Heart left ventricle (tissue), 16 donors: ENCODE results near the gene CDH11. TPM values are rescaled to one million over a fixed set of nuclear protein-coding genes. Genes with fewer than 3 reads are reported as not detected.

Source experiments
- ATAC-seq, 4 donors: fragments of 200-7000 bp; cut with Tn5 transposase; one replicate each; pipeline ENCODE4 v1.9.1; 2020 to 2022; ENCODE audit warnings: moderate library complexity in 4 of 4, mild to moderate bottlenecking in 3 of 4, moderate number of reproducible peaks in 1 of 4
- DNase-seq, 5 donors: peaks; one replicate each; pipeline ENCODE4 v3.0.0-alpha.2; 2020
- H3K27ac ChIP-seq, 12 donors: fragments of 200-600 bp; sonication (generic) in 4 of 12; one replicate each; pipeline versions ENCODE4 v1.5.0 to v1.8.0; 2016 to 2022; ENCODE audit warnings: mild to moderate bottlenecking in 2 of 12
- H3K27me3 ChIP-seq, 9 donors: fragments of 200-600 bp; sonication (generic) in 2 of 9; one replicate each; pipeline versions ENCODE4 v1.5.1 to v1.8.0; 2016 to 2022; ENCODE audit warnings: mild to moderate bottlenecking in 3 of 9
- H3K36me3 ChIP-seq, 9 donors: fragments of 200-600 bp; sonication (generic) in 2 of 9; one replicate each; pipeline versions ENCODE4 v1.5.0 to v1.8.0; 2018 to 2022; ENCODE audit warnings: mild to moderate bottlenecking in 2 of 9
- H3K4me1 ChIP-seq, 12 donors: fragments of 200-600 bp; sonication (generic) in 4 of 12; one replicate each; pipeline versions ENCODE4 v1.5.0 to v1.8.0; 2016 to 2022; ENCODE audit warnings: mild to moderate bottlenecking in 3 of 12
- H3K4me3 ChIP-seq, 12 donors: fragments of 200-600 bp; sonication (generic) in 4 of 12; one replicate each; pipeline versions ENCODE4 v1.5.0 to v1.8.0; 2017 to 2022; ENCODE audit warnings: mild to moderate bottlenecking in 9 of 12, moderate library complexity in 4 of 12
- H3K9me3 ChIP-seq, 12 donors: fragments of 200-600 bp; sonication (generic) in 4 of 12; one replicate each; pipeline versions ENCODE4 v1.5.0 to v1.8.0; 2016 to 2022; ENCODE audit warnings: mild to moderate bottlenecking in 1 of 12
- CTCF ChIP-seq, 12 donors: fragments of 200-600 bp; sonication (generic) in 4 of 12; IDR thresholded peaks; one replicate each; pipeline versions ENCODE4 v1.5.0 to v1.8.0; 2018 to 2022; ENCODE audit warnings: antibody characterized with exemption in 12 of 12, mild to moderate bottlenecking in 5 of 12
- POLR2A ChIP-seq, 2 donors: fragments of 450-650 bp; IDR thresholded peaks; one replicate each; pipeline ENCODE4 v1.6.1; 2017; ENCODE audit warnings: antibody characterized with exemption in 2 of 2, mild to moderate bottlenecking in 2 of 2, moderate library complexity in 2 of 2
- WGBS, 4 donors: extraction: QIAGEN DNeasy Blood & Tissue Kit in 2 of 4; methylation state at CpG; one replicate each; pipeline versions ENCODE4 v1.1.5 to v1.1.7; 2013 to 2018; 5-methylcytosine and 5-hydroxymethylcytosine counted together
- intact Hi-C, 10 donors: fragments of 100-400 bp; cut with DNase I; formaldehyde crosslinking; loops; one replicate each; pipeline versions ENCODE4 v1.11.1 to v1.14.2; 2022
- polyA plus RNA-seq, 2 donors: library from polyadenylated mRNA; stranded (reverse); fragments of 200-250 nt; gene quantifications; one replicate each; pipeline ENCODE4 v1.2.3, GENCODE V29; 2013
- total RNA-seq, 9 donors: library from RNA; depleted of rRNA in 2 of 9; stranded (reverse); fragments of >200 nt in 2 of 9; fragmentation: NEBNext Ultra II Directional in 3 of 9; extraction: Animal tissue kit (Norgen Biotek cat#: 25700) in 3 of 9; gene quantifications; one replicate each; pipeline versions ENCODE4 v1.1.0 to v1.2.4, GENCODE V29; 2016 to 2023
- donor health status: ischemic (EF 13 %, LVEDD 7.1; RV severe dilation, severe dysfunction).
- donor health status: healthy with polysubstance abuse.
- donor health status: DM: no; HTN: yes; CAD: no.
- donor health status: DM: no; HTN: no; CAD: no.
- donor health status: ischemic (EF 25% LVEDD 6.9; RV normal size, moderate dysfunction).
- donor health status: ischemic (EF 25% LVEDD 5.7; RV mildly dilated, moderate dysfunction).
- donor health status: healthy.
- donor health status: DM: yes; HTN: yes; CAD: no.
- donor health status: ischemic (EF 35%, LVEDD 5.7; RV mildly dilated, moderate dysfunction).
- donor health status: nonischemic (EF 11% LVEDD 7.7; RV severe dilation, severe dysfunction).
- donor health status: DM: yes; HTN: yes; CAD: no.
- donor health status: PGD.
- donor health status: ischemic (EF 29% LVEDD 5.4; RV normal size, mild dysfunction).
- donor health status: nonischemic (EF 23%, LVEDD 6.1; RV moderate dilation, normal function).

CDH11 gene
- total and polyA plus RNA-seq, 11 donors: 1.4 to 37.1 (median 7.4) TPM

GRCh38 chr16:65044873-65045272 is 77.0 kb downstream of the CDH11 start:
- WGBS, 4 donors: 70 to 84% (median 74%) methylated on average over 5 of the region's 5 CpGs
- Histone ChIP-seq H3K9me3 (peaks cover 0 to 1% (median 0%) of the 10 kb centered on the region in 12 donors), H3K27me3 (no peaks in the 10 kb centered on the region), H3K4me1 (no peaks in the 10 kb centered on the region), H3K4me3 (no peak overlapping the region), H3K36me3 (peaks cover 0 to 4% (median 0%) of the 10 kb centered on the region in 9 donors), H3K27ac (no peak overlapping the region)
- ATAC-seq (no peak), DNase-seq (no peak)
- TF ChIP-seq CTCF (IDR thresholded peaks at IDR 0.05) (no peak), POLR2A (IDR thresholded peaks at IDR 0.05) (no peak)
- intact Hi-C loops: no loop called here

- Histone ChIP-seq H3K4me1 (no peaks in the 10 kb centered on the region), H3K27me3 (no peaks in the 10 kb centered on the region), H3K9me3 (peaks cover 0 to 9% (median 0%) of the 10 kb centered on the region in 12 donors), H3K36me3 (peaks cover 0 to 4% (median 0%) of the 10 kb centered on the region in 9 donors), H3K27ac (no peak overlapping the region), H3K4me3 (no peak overlapping the region)
- intact Hi-C loops: no loop called here
- no peak for ATAC-seq
- DNase-seq: no peak
- 90 to 100% (median 93%) methylated on average over 2 of the region's 2 CpGs for WGBS, 4 donors
- TF ChIP-seq POLR2A (IDR thresholded peaks at IDR 0.05) (no peak), CTCF (IDR thresholded peaks at IDR 0.05) (no peak)
Measured at GRCh38 chr16:65044026-65044425, 77.8 kb downstream of the CDH11 start.

- TF ChIP-seq POLR2A (IDR thresholded peaks at IDR 0.05) (no peak), CTCF (IDR thresholded peaks at IDR 0.05) (no peak)
- Histone ChIP-seq H3K27ac (no peak overlapping the region), H3K9me3 (peaks cover 0 to 12% (median 0%) of the 10 kb centered on the region in 12 donors), H3K27me3 (no peaks in the 10 kb centered on the region), H3K4me3 (no peak overlapping the region), H3K4me1 (no peaks in the 10 kb centered on the region), H3K36me3 (peaks cover 0 to 2% (median 0%) of the 10 kb centered on the region in 9 donors)
- WGBS, 4 donors: 85 to 90% (median 89%) methylated on average over 4 of the region's 4 CpGs
- intact Hi-C loops: no loop called here
- DNase-seq: no peak
- no peak for ATAC-seq
Measured at GRCh38 chr16:65042438-65043365, 79.2 kb downstream of the CDH11 start.

- no peaks in the 10 kb centered on the region for H3K36me3 ChIP-seq
- intact Hi-C loops: no loop called here
Measured at GRCh38 chr16:65041667-65042066, 80.2 kb downstream of the CDH11 start.

More at GRCh38 chr16:65041667-65042066, 80.2 kb downstream of the CDH11 start:
- no peak overlapping the region for H3K4me3 ChIP-seq
- H3K4me1 ChIP-seq: no peaks in the 10 kb centered on the region
- H3K27me3 ChIP-seq: no peaks in the 10 kb centered on the region
- 86 to 98% (median 95%) methylated on average over 5 of the region's 5 CpGs for WGBS, 4 donors
- H3K9me3 ChIP-seq: peaks cover 0 to 12% (median 0%) of the 10 kb centered on the region in 12 donors
- DNase-seq (no peak), ATAC-seq (no peak)
- H3K27ac ChIP-seq: no peak overlapping the region
- no peak for TF ChIP-seq CTCF (IDR thresholded peaks at IDR 0.05)
- TF ChIP-seq POLR2A (IDR thresholded peaks at IDR 0.05): no peak
